K562 (cell line): ENCODE results near the gene SLC33A1. TPM values are rescaled to one million over a fixed set of nuclear protein-coding genes. Genes with fewer than 3 reads are reported as not detected.
A peak's percentile ranks its signal among the peaks of the same experiment; 100 is the strongest.

Source experiments
- ATAC-seq: fragments of 200-7000 bp; cut with Tn5 transposase; 3 replicates; pipeline ENCODE4 v1.9.1; 2020; ENCODE audit warnings: moderate library complexity
- BruUV-seq: library from RNA; stranded (reverse); fragments of 400-500 nt; replicated peaks from 2 replicates; lab custom pipeline; 2021; lab: Mats Ljungman, UMichigan
- CTCF ChIA-PET: fragments of 300-600 bp; formaldehyde crosslinking; extraction: SDS; loops from one replicate; lab custom pipeline; 2021; ENCODE audit warnings: low intra/inter-chr PET ratio; lab: Yijun Ruan, JAX
- POLR2A ChIA-PET: fragments of 300-600, 350-650 bp; sonication (Branson Sonifier 250); formaldehyde crosslinking; extraction: SDS; loops from one replicate; lab custom pipeline; 2021; ENCODE audit warnings: antibody characterized with exemption, inconsistent platforms; lab: Yijun Ruan, JAX
- DNase-seq, 4 experiments: peaks; one replicate each; pipeline versions ENCODE4 v3.0.0 to v3.0.0-alpha.2; 2011 to 2018; ENCODE audit warnings: low spot score in 3 of 4, mixed read lengths in 3 of 4; ENCODE audit errors: extremely low read depth in 1 of 4
- FAIRE-seq: peaks from 2 replicates; lab custom pipeline; 2011; peaks lifted over from hg19 to GRCh38; lab: Jason Lieb, UNC
- H2AFZ ChIP-seq: 2 replicates; pipeline ENCODE4 v1.6.0; 2011; ENCODE audit warnings: low read depth, low read length, control low read depth, inconsistent platforms
- H3K27ac ChIP-seq: fragments of 200-600 bp; 3 replicates; pipeline ENCODE4 v1.8.0; 2011; ENCODE audit warnings: low read depth, mild to moderate bottlenecking, control low read depth, inconsistent platforms, low read length, moderate library complexity, mixed read lengths; ENCODE audit errors: extremely low read depth
- H3K27me3 ChIP-seq, 2 experiments: fragments of 300-600 bp in 1 of 2; 2 replicates in 1 of 2; 3 replicates in 1 of 2; pipeline versions ENCODE4 v1.6.0 to v1.8.0; 2011; ENCODE audit warnings: inconsistent platforms in 2 of 2, low read length in 2 of 2, mild to moderate bottlenecking in 1 of 2, mixed read lengths in 1 of 2, moderate library complexity in 1 of 2; ENCODE audit not compliant: control insufficient read depth in 2 of 2, insufficient read depth in 2 of 2
- H3K36me3 ChIP-seq: fragments of 300-600 bp; 3 replicates; pipeline ENCODE4 v1.8.0; 2011; ENCODE audit warnings: mild to moderate bottlenecking, low read length, inconsistent platforms; ENCODE audit not compliant: control insufficient read depth, insufficient read depth
- H3K4me1 ChIP-seq, 2 experiments: fragments of 200-600 bp in 1 of 2; replicated peaks in 1 of 2; 2 replicates in 1 of 2; 3 replicates in 1 of 2; pipeline versions ENCODE4 v1.5.1 to v1.8.0; 2011; ENCODE audit warnings: inconsistent platforms in 2 of 2, low read length in 2 of 2, mild to moderate bottlenecking in 1 of 2, mixed read lengths in 1 of 2, moderate library complexity in 1 of 2; ENCODE audit not compliant: control insufficient read depth in 2 of 2, insufficient read depth in 2 of 2
- H3K4me2 ChIP-seq: 2 replicates; pipeline ENCODE4 v1.6.1; 2011; ENCODE audit warnings: low read length, control low read depth, inconsistent platforms, mixed read lengths; ENCODE audit not compliant: insufficient read depth
- H3K4me3 ChIP-seq: fragments of 200-600 bp; sonication (generic), shearing (Covaris generic); 2 replicates; pipeline ENCODE4 v1.5.1; 2016; ENCODE audit warnings: control low read depth, inconsistent platforms
- H3K79me2 ChIP-seq: fragments of 200-600 bp; 3 replicates; pipeline ENCODE4 v1.8.0; 2011; ENCODE audit warnings: low read length, inconsistent platforms; ENCODE audit not compliant: control insufficient read depth, insufficient read depth
- H3K9ac ChIP-seq, 2 experiments: 2 replicates each; pipeline versions ENCODE4 v1.6.0 to v1.6.1; 2011; ENCODE audit warnings: low read depth in 2 of 2, low read length in 2 of 2, control low read depth in 1 of 2, inconsistent platforms in 1 of 2, mild to moderate bottlenecking in 1 of 2, mixed read lengths in 1 of 2; ENCODE audit not compliant: insufficient read depth in 1 of 2
- H3K9me1 ChIP-seq: one replicate; pipeline ENCODE4 v1.6.0; 2011; ENCODE audit warnings: inconsistent platforms, mild to moderate bottlenecking, low read length, moderate library complexity; ENCODE audit not compliant: control insufficient read depth, insufficient read depth
- H3K9me3 ChIP-seq: replicated peaks from 2 replicates; pipeline ENCODE4 v1.5.1; 2011; ENCODE audit warnings: low read depth, low read length, inconsistent platforms; ENCODE audit not compliant: control insufficient read depth, insufficient read depth
- H4K20me1 ChIP-seq: replicated peaks from 2 replicates; pipeline ENCODE4 v1.6.1; 2011; ENCODE audit warnings: low read length, inconsistent platforms, mixed read lengths; ENCODE audit not compliant: control insufficient read depth, insufficient read depth
- CEBPB ChIP-seq: fragments of 450-650 bp; IDR thresholded peaks from 2 replicates; pipeline ENCODE4 v1.6.1; 2016; ENCODE audit warnings: missing genetic modification characterization, missing compliant biosample characterization
- CEBPG ChIP-seq, 3 experiments: fragments of 200-800 bp in 1 of 3; sonication (Bioruptor generic) in 1 of 3; sonication (generic) in 1 of 3; formaldehyde crosslinking in 1 of 3; IDR thresholded peaks in 2 of 3; conservative IDR thresholded peaks in 1 of 3; 2 replicates each; pipeline versions ENCODE4 v1.6.1 to v1.8.0; 2016 to 2022; ENCODE audit warnings: missing compliant biosample characterization in 2 of 3, missing genetic modification characterization in 2 of 3, mild to moderate bottlenecking in 1 of 3, missing genetic modification reagents in 1 of 3
- HMG20A ChIP-seq: fragments of 450-650 bp; formaldehyde crosslinking; conservative IDR thresholded peaks from 2 replicates; pipeline ENCODE4 v1.4.0; 2020; ENCODE audit warnings: mild to moderate bottlenecking, mixed read lengths
- POLR2H ChIP-seq: IDR thresholded peaks from 2 replicates; pipeline ENCODE4 v1.6.1; 2016; ENCODE audit warnings: missing genetic modification characterization, low read depth, mild to moderate bottlenecking, control low read depth, missing compliant biosample characterization, moderate library complexity
- whole genome bisulfite sequencing: fragments of 100-300 bp; shearing (Covaris generic); methylation state at CpG from one replicate; pipeline ENCODE4 v1.1.6; 2016; ENCODE audit warnings: low coverage, mixed read lengths; ENCODE audit not compliant: insufficient coverage; ENCODE audit errors: missing lambda C conversion rate; 5-methylcytosine and 5-hydroxymethylcytosine counted together
- in situ Hi-C: fragments of 300-500 bp; cut with MboI; formaldehyde crosslinking; loops from 4 replicates; pipeline ENCODE4 v1.15.0; 2018; ENCODE audit warnings: inconsistent platforms, mixed read lengths
- intact Hi-C: fragments of 100-400 bp; cut with micrococcal nuclease; formaldehyde crosslinking; loops from 2 replicates; pipeline ENCODE4 v1.14.2; 2022
- polyA plus RNA-seq, 8 experiments: library from polyadenylated mRNA; depleted of rRNA in 4 of 8; stranded (reverse) in 5 of 8; unstranded in 3 of 8; fragments of >200 nt; fragmentation: Nextera tagmentation in 2 of 8; fragmentation: Illumina TruSeq in 1 of 8; extraction: Ambion mirVana in 2 of 8; extraction: Trizol in 1 of 8; gene quantifications; 2 replicates each; pipeline versions ENCODE4 v1.2.1 to v1.2.3, GENCODE V29; 2011 to 2014; ENCODE audit warnings: inconsistent platforms in 1 of 8, missing spikeins in 1 of 8
- total RNA-seq, 7 experiments: library from RNA; depleted of rRNA in 6 of 7; stranded (reverse); fragments of >200 nt in 6 of 7; fragmentation: Illumina TruSeq in 2 of 7; extraction: Trizol in 2 of 7; gene quantifications; 2 replicates each; pipeline versions ENCODE4 v1.2.1 to v1.2.3, GENCODE V29; 2011 to 2021; ENCODE audit warnings: low replicate concordance in 1 of 7

The SLC33A1 gene
- total and polyA plus RNA-seq, 9 of the 15 experiments (the other 6 are each of a cell fraction or from before 2014, with no cell fraction given), result 6.2 to 26.8 (median 19.6) TPM

DNA sequence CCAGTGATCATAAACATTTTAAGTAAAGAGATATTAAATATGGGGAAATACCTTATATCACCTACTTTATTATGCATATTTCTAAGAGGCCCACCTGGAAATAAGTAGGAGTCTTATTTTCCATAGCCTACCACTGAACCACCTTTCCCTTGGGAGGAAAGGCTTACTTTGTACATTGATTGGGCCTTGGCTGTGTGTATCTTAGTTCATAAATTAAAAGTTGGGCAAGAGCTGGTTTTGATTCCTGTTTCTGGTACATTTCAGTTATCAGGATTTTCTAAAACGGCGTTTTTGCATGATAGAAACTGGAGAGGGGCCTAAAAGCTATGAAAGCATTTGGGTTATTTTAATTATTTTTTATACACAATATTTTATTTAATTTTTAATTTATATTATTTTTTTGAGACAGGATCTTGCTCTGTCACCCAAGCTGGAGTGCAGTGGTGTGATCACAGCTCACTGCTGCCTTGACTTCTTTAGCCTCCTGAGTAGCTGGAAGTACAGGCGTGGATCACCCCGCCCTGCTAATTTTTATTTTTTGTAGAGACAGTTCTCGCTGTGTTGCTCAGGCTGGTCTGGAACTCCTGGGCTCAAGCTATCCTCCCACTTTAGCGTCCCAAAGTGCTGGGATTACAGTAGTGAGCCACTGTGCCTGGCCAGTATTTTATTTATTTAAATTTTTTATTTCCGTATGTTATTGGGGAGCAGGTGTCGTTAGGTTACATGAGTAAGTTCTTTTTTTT is 18.8 kb upstream of the SLC33A1 start:
- Histone ChIP-seq H3K9me3 (no peaks in the 10 kb centered on the region), H3K27me3 (no peaks in the 10 kb centered on the region), H3K9ac (peak overlapping the region; percentile 67 to 95; a peak in 3 of 4 replicates), H3K27ac (peak overlapping the region; percentile 99; the same call in 2 of the 3 replicates), H4K20me1 (peaks cover 6% of the 10 kb centered on the region; the same call in 1 of the 2 replicates), H3K4me3 (peak overlapping the region; percentile 99), H3K79me2 (peaks cover 79% of the 10 kb centered on the region), H3K4me2 (peak overlapping the region; percentile 79), H3K9me1 (no peaks in the 10 kb centered on the region), H3K36me3 (peaks cover 10% of the 10 kb centered on the region; the same call in 2 of the 3 replicates), H3K4me1 (peaks cover 26 to 31% of the 10 kb centered on the region in 2 experiments; a peak in 4 of 5 replicates), H2AFZ (no peak overlapping the region)
- TF ChIP-seq CEBPB (tag) (peak; percentile 46; the same call in 1 of the 2 replicates), CEBPG (CRISPR knock-in tag; IDR thresholded peaks at IDR 0.05) (no peak), CEBPG (tag; conservative IDR thresholded peaks at IDR 0.05 in 1 of 2, IDR thresholded peaks at IDR 0.05 in 1 of 2) (peak in 1 of 2 experiments; percentile 19; a peak in 1 of 4 replicates), POLR2H (tag) (0 out of 2 replicates have a peak, but pooled peaks have one; percentile 54), HMG20A (CRISPR knock-in tag) (no peak)
- ATAC-seq (0 out of 3 replicates have a peak, but pooled peaks have one; percentile 2), DNase-seq (peak in 1 of 4 experiments; percentile 52), FAIRE-seq (no peak)
- no TSS peak for BruUV-seq
- 12% methylated on average over 8 of the region's 8 CpGs for WGBS
- intact Hi-C loops, result loop anchor here (2.0 to 5.0 kb wide), 2 partner anchors 18 to 109 kb away; no protein-coding TSS in a partner anchor
- in situ Hi-C loops, result loop anchor here (25.0 kb wide), 2 partner anchors 511 to 1561 kb away; partner anchors contain the start of gene DHX36
- ChIA-PET POLR2A (interaction anchor here (0.8 to 5.8 kb wide), 4 partner anchors 11 to 67 kb away, joined by 3 to 64 read pairs (median 8); partner anchors contain the start of gene C3orf33), CTCF (interaction anchor here (0.9 kb wide), 1 partner anchor 118 kb away, joined by 3 read pairs; no protein-coding TSS in a partner anchor)
